B cell (primary cell): ENCODE results near the gene ASF1A. TPM values are rescaled to one million over a fixed set of nuclear protein-coding genes. Genes with fewer than 3 reads are reported as not detected.

Experiments
- ATAC-seq: fragments of 200-7000 bp; cut with Tn5 transposase; one replicate; pipeline ENCODE4 v1.10.0; 2021; ENCODE audit warnings: low read depth, mild to moderate bottlenecking, moderate number of reproducible peaks, moderate library complexity
- CTCF ChIA-PET: fragments of 350-600 bp; sonication (Branson Sonifier 250); formaldehyde crosslinking; loops from one replicate; lab custom pipeline; 2021; ENCODE audit warnings: antibody characterized with exemption, inconsistent platforms; lab: Charles Lee
- POLR2A ChIA-PET: fragments of 350-600 bp; sonication (Branson Sonifier 250); formaldehyde crosslinking; loops from one replicate; lab custom pipeline; 2021; ENCODE audit warnings: antibody characterized with exemption; lab: Charles Lee
- DNase-seq: peaks from one replicate; pipeline ENCODE4 v3.0.0; 2013
- H2AFZ ChIP-seq: 2 replicates; pipeline ENCODE4 v1.6.1; 2012; ENCODE audit warnings: mild to moderate bottlenecking, low read depth, low read length; ENCODE audit not compliant: insufficient read depth, poor library complexity, severe bottlenecking
- H3K27ac ChIP-seq, 2 donors: 1 replicate in 1 of 2; 2 replicates in 1 of 2; pipeline ENCODE4 v1.5.1; 2012 to 2013; ENCODE audit warnings: low read length in 2 of 2, mild to moderate bottlenecking in 2 of 2, moderate library complexity in 1 of 2
- H3K27me3 ChIP-seq, 4 experiments: fragments of 200-600 bp in 1 of 4; sonication (generic) in 1 of 4; replicated peaks in 1 of 4; 1 replicate in 2 of 4; 2 replicates in 2 of 4; pipeline versions ENCODE4 v1.6.1 to v1.7.0; 2013 to 2016; ENCODE audit warnings: low read length in 3 of 4, mild to moderate bottlenecking in 2 of 4, mixed read lengths in 1 of 4, moderate library complexity in 1 of 4; ENCODE audit not compliant: insufficient read depth in 4 of 4, control insufficient read depth in 3 of 4; ENCODE audit errors: control extremely low read depth in 1 of 4
- H3K36me3 ChIP-seq, 2 experiments: replicated peaks in 1 of 2; 1 replicate in 1 of 2; 2 replicates in 1 of 2; pipeline versions ENCODE4 v1.6.1 to v1.7.1; 2013; ENCODE audit warnings: low read length in 1 of 2; ENCODE audit not compliant: insufficient read depth in 2 of 2, control insufficient read depth in 1 of 2; ENCODE audit errors: control extremely low read depth in 1 of 2, extremely low read depth in 1 of 2
- H3K4me1 ChIP-seq, 2 donors: fragments of 200-600 bp in 1 of 2; sonication (generic) in 1 of 2; 1 replicate in 1 of 2; 2 replicates in 1 of 2; pipeline versions ENCODE4 v1.5.1 to v1.6.1; 2013 to 2017; ENCODE audit warnings: low read length in 2 of 2; ENCODE audit not compliant: control insufficient read depth in 2 of 2, insufficient read depth in 2 of 2
- H3K4me2 ChIP-seq: replicated peaks from 2 replicates; pipeline ENCODE3; 2012; ENCODE audit warnings: mild to moderate bottlenecking, low read depth, low read length; ENCODE audit not compliant: poor library complexity, severe bottlenecking
- H3K4me3 ChIP-seq, 5 experiments: fragments of 200-600 bp in 1 of 5; sonication (generic) in 1 of 5; 1 replicate in 3 of 5; 2 replicates in 2 of 5; pipeline versions ENCODE4 v1.5.1 to v1.7.0; 2011 to 2016; ENCODE audit warnings: low read length in 4 of 5, mild to moderate bottlenecking in 4 of 5, low read depth in 2 of 5, control low read depth in 1 of 5, moderate library complexity in 1 of 5; ENCODE audit not compliant: insufficient read depth in 1 of 5; ENCODE audit errors: control extremely low read depth in 1 of 5, extremely low read depth in 1 of 5
- H3K79me2 ChIP-seq: fragments of 200-600 bp; sonication (generic); one replicate; pipeline ENCODE4 v1.6.0; 2016; ENCODE audit warnings: low read length; ENCODE audit not compliant: control insufficient read depth, insufficient read depth
- H3K9ac ChIP-seq: fragments of 200-600 bp; sonication (generic); 2 replicates; pipeline ENCODE4 v1.6.1; 2017; ENCODE audit warnings: mild to moderate bottlenecking, low read length, moderate library complexity
- H3K9me3 ChIP-seq, 3 donors: one replicate each; pipeline versions ENCODE4 v1.6.1 to v1.7.1; 2013; ENCODE audit warnings: low read length in 2 of 3; ENCODE audit not compliant: control insufficient read depth in 2 of 3, insufficient read depth in 1 of 3; ENCODE audit errors: control extremely low read depth in 1 of 3
- H4K20me1 ChIP-seq: 2 replicates; pipeline ENCODE4 v1.6.0; 2012; ENCODE audit warnings: mild to moderate bottlenecking, low read length; ENCODE audit not compliant: insufficient read depth, control insufficient read depth, poor library complexity, severe bottlenecking
- H3K27ac Mint-ChIP-seq: one replicate; pipeline ENCODE4 v1.8.0; 2021; ENCODE audit warnings: mixed read lengths
- H3K27me3 Mint-ChIP-seq: one replicate; pipeline ENCODE4 v1.8.0; 2021; ENCODE audit warnings: mixed read lengths
- H3K4me1 Mint-ChIP-seq: one replicate; pipeline ENCODE4 v1.8.0; 2021; ENCODE audit warnings: mixed read lengths
- H3K4me3 Mint-ChIP-seq: one replicate; pipeline ENCODE4 v1.8.0; 2021; ENCODE audit warnings: mixed read lengths
- H3K9me3 Mint-ChIP-seq: one replicate; pipeline ENCODE4 v1.8.0; 2022; ENCODE audit warnings: mixed read lengths; ENCODE audit not compliant: insufficient read depth
- CTCF ChIP-seq: fragments of 200-600 bp; IDR thresholded peaks from one replicate; pipeline ENCODE4 v1.8.0; 2022; ENCODE audit warnings: antibody characterized with exemption, mild to moderate bottlenecking
- EZH2 ChIP-seq: IDR thresholded peaks from 2 replicates; pipeline ENCODE4 v1.6.1; 2012; ENCODE audit warnings: borderline replicate concordance, low read depth, mild to moderate bottlenecking, moderate library complexity, low read length; ENCODE audit not compliant: insufficient read depth, poor library complexity, severe bottlenecking
- WGBS: methylation state at CpG from one replicate; pipeline ENCODE4 v1.1.5; 2013; ENCODE audit warnings: missing lambda C conversion rate; ENCODE audit not compliant: insufficient coverage; 5-methylcytosine and 5-hydroxymethylcytosine counted together
- intact Hi-C: fragments of 100-400 bp; cut with micrococcal nuclease; formaldehyde crosslinking; loops from one replicate; pipeline ENCODE4 v1.10.0; 2022
- polyA minus RNA-seq: library from RNA; depleted of rRNA, polyadenylated mRNA; stranded (reverse); fragments of >200 nt; gene quantifications from 2 replicates; pipeline ENCODE4 v1.2.3, GENCODE V29; 2012
- polyA plus RNA-seq: library from polyadenylated mRNA; depleted of rRNA; stranded (reverse); fragments of >200 nt; gene quantifications from 2 replicates; pipeline ENCODE4 v1.2.3, GENCODE V29; 2012
- total RNA-seq, 2 donors: library from RNA; stranded (reverse); fragments of 120-200 nt in 1 of 2; gene quantifications; 1 replicate in 1 of 2; 2 replicates in 1 of 2; pipeline versions ENCODE4 v1.2.3 to v1.2.4, GENCODE V29; 2013 to 2022

ASF1A gene
- total RNA-seq, result 25.3 and 27.3 TPM in 2 replicates
- 24.7 TPM for total RNA-seq (2013)
- polyA plus RNA-seq, result 4.0 TPM in 2 replicates
- 6.0 and 7.3 TPM in 2 replicates for polyA minus RNA-seq

GRCh38 chr6:118893807-118894424 is at the start of gene ASF1A:
Gene ASF1A, plus strand, starts transcription at chr6:118894152. Its CDS starts 262 bp downstream, at chr6:118894414.
- Histone ChIP-seq H3K36me3 (peaks cover 0 to 5% of the 10 kb centered on the region in 2 experiments), H2AFZ (peak within 1 kb of the TSS; percentile 93), H3K27ac (peak within 1 kb of the TSS; percentile 79 to 84), H3K79me2 (peaks cover 66% of the 10 kb centered on the region), H3K27me3 (no peaks in the 10 kb centered on the region), H3K9ac (peak within 1 kb of the TSS; percentile 85), H3K4me3 (peak within 1 kb of the TSS; percentile 84 to 99 (median 91)), H3K4me2 (peak within 1 kb of the TSS; percentile 79), H3K4me1 (peaks cover 33 to 34% of the 10 kb centered on the region in 2 donors), H4K20me1 (peaks cover 2% of the 10 kb centered on the region), H3K9me3 (no peaks in the 10 kb centered on the region)
- ChIA-PET POLR2A (interaction anchor here (0.5 to 1.8 kb wide), 5 partner anchors 12 to 242 kb away, joined by 3 to 6 read pairs (median 4); partner anchors contain the start of genes CEP85L and MCM9), CTCF (interaction anchor here (0.6 to 6.4 kb wide), 5 partner anchors 11 to 328 kb away, joined by 3 to 39 read pairs (median 3); partner anchors contain the start of gene MCM9)
- ATAC-seq (peak; percentile 66), DNase-seq (peak; percentile 92)
- peak within 1 kb of the TSS; percentile 95 for H3K27ac Mint-ChIP-seq
- peaks cover 58% of the 10 kb centered on the region for H3K4me1 Mint-ChIP-seq
- H3K9me3 Mint-ChIP-seq, result no peaks in the 10 kb centered on the region
- no peak for TF ChIP-seq CTCF
- no peak for TF ChIP-seq EZH2
- under 1% methylated on average over 46 of the region's 51 CpGs for WGBS
- H3K4me3 Mint-ChIP-seq, result peak within 1 kb of the TSS; percentile 91
- intact Hi-C loops, result loop anchor here (1.0 to 10.0 kb wide), 10 partner anchors 13 to 1292 kb away; partner anchors contain the start of genes CEP85L, FAM184A, GOPC and MAN1A1
- no peaks in the 10 kb centered on the region for H3K27me3 Mint-ChIP-seq

- DNase-seq (no peak), ATAC-seq (peak; percentile 28)
- Histone ChIP-seq H3K4me1 (no peaks in the 10 kb centered on the region), H3K9me3 (peaks cover 0 to 2% (median under 1%) of the 10 kb centered on the region in 3 donors), H3K79me2 (peaks cover 16% of the 10 kb centered on the region), H3K36me3 (peaks cover 0 to 1% of the 10 kb centered on the region in 2 experiments), H3K9ac (no peak overlapping the region), H3K4me2 (no peak overlapping the region), H3K27ac (no peak overlapping the region), H2AFZ (no peak overlapping the region), H3K4me3 (no peak overlapping the region), H4K20me1 (peaks cover 3% of the 10 kb centered on the region), H3K27me3 (no peaks in the 10 kb centered on the region)
- intact Hi-C loops, result loop anchor here (5.0 kb wide), 1 partner anchor 37 kb away; no protein-coding TSS in a partner anchor
- Mint-ChIP-seq H3K4me3 (no peak overlapping the region), H3K9me3 (no peaks in the 10 kb centered on the region), H3K27ac (peak overlapping the region; percentile 23), H3K27me3 (no peaks in the 10 kb centered on the region), H3K4me1 (peaks cover 24% of the 10 kb centered on the region)
- TF ChIP-seq EZH2 (no peak), CTCF (no peak)
- ChIA-PET POLR2A (no interaction called here), CTCF (interaction anchor here (1.1 kb wide), 1 partner anchor 17 kb away, joined by 3 read pairs; no protein-coding TSS in a partner anchor)
- no CpG with 5 or more reads among the region's 3 CpGs for WGBS
These were observed 49.0 kb upstream of the ASF1A start for GRCh38 chr6:118844915-118845314.
